ENCODE results near the gene PDLIM3.

GRCh38 chr4:185513489-185514181 is 21.7 kb downstream of the PDLIM3 start:
- TF ChIP-seq MAX (IDR thresholded peaks at IDR 0.05), result no peak
- TF ChIP-seq TEAD4 (IDR thresholded peaks at IDR 0.05), result no peak
- TF ChIP-seq REST (IDR thresholded peaks at IDR 0.05; ENCODE audit: low read depth), result no peak
- no peak for TF ChIP-seq RAD21 (IDR thresholded peaks at IDR 0.05; ENCODE audit: low read depth)
- no peak for TF ChIP-seq CEBPB (IDR thresholded peaks at IDR 0.05)
- TF ChIP-seq EP300 (IDR thresholded peaks at IDR 0.05; ENCODE audit: borderline replicate concordance), result no peak
- no peak for TF ChIP-seq TAF1 (IDR thresholded peaks at IDR 0.05; ENCODE audit: low read depth)
